Measurements from ENCODE around the gene GCDH. TPM values are rescaled to one million over a fixed set of nuclear protein-coding genes. Genes with fewer than 3 reads are reported as not detected.

The GCDH gene
- total and polyA plus RNA-seq, 2 of the 8 experiments (the other 6 are each of a cell fraction or from before 2014, with no cell fraction given): 67.3 to 89.4 TPM

GRCh38 chr19:12921047-12921446, 30.1 kb downstream of the GCDH start:
- Histone ChIP-seq H3K9me3 (ENCODE audit: insufficient read depth in 2 of 2, low read depth in 1 of 2, low read length in 1 of 2) (peaks cover 2 to 9% of the 10 kb centered on the region in 2 experiments; a peak in 1 of 4 replicates), H2AK5ac (ENCODE audit: low read depth, low read length) (no peak overlapping the region), H3K23ac (ENCODE audit: insufficient read length) (no peak overlapping the region), H2BK15ac (ENCODE audit: low read length) (no peak overlapping the region), H3K79me2 (ENCODE audit: control insufficient read depth in 1 of 2, insufficient read depth in 2 of 2, low read length in 2 of 2) (no peaks in the 10 kb centered on the region), H3K79me1 (ENCODE audit: low read depth, low read length) (no peaks in the 10 kb centered on the region), H4K8ac (ENCODE audit: extremely low read depth, insufficient read depth, low read length) (no peak overlapping the region), H2BK20ac (ENCODE audit: low read length) (no peak overlapping the region), H3K9ac (replicated peaks in 1 of 4; ENCODE audit: extremely low read depth in 1 of 4, low read depth in 3 of 4, low read length in 3 of 4) (no peak overlapping the region), H4K5ac (ENCODE audit: insufficient read length, low read depth, low read length) (no peak overlapping the region), H3K4me3 (ENCODE audit: extremely low read depth in 1 of 4, insufficient read depth in 2 of 4, low read depth in 3 of 4, low read length in 4 of 4) (no peak overlapping the region), H4K91ac (replicated peaks; ENCODE audit: insufficient read length, low read length) (no peak overlapping the region), H3K14ac (ENCODE audit: insufficient read length) (no peak overlapping the region), H3K36me3 (ENCODE audit: control insufficient read depth in 2 of 4, insufficient read depth in 4 of 4, low read length in 3 of 4) (peaks cover 18 to 36% (median 28%) of the 10 kb centered on the region in 4 experiments; a peak in 7 of 8 replicates), H4K20me1 (replicated peaks in 1 of 2; ENCODE audit: control insufficient read depth in 1 of 2, insufficient read depth in 2 of 2, low read length in 2 of 2) (peaks cover 0 to 3% of the 10 kb centered on the region in 2 experiments), H2BK5ac (ENCODE audit: low read depth, low read length) (no peak overlapping the region), H3K27ac (ENCODE audit: low read depth, low read length) (no peak overlapping the region), H2AFZ (ENCODE audit: low read length) (no peak overlapping the region), H2BK12ac (ENCODE audit: low read depth, low read length) (no peak overlapping the region), H3K4me1 (replicated peaks in 1 of 4; ENCODE audit: control insufficient read depth in 3 of 4, insufficient read depth in 4 of 4, low read length in 3 of 4) (peaks cover 0 to 2% (median 0%) of the 10 kb centered on the region in 4 experiments; a peak in 1 of 7 replicates), H3K18ac (ENCODE audit: extremely low read depth, low read length) (no peak overlapping the region), H3K27me3 (replicated peaks in 1 of 4; ENCODE audit: control insufficient read depth in 3 of 4, extremely low read depth in 1 of 4, insufficient read depth in 3 of 4, low read length in 3 of 4) (peaks cover 6 to 12% (median 11%) of the 10 kb centered on the region in 4 experiments), H2BK120ac (replicated peaks; ENCODE audit: low read depth, low read length) (no peak overlapping the region), H3K23me2 (ENCODE audit: low read depth, low read length) (no peaks in the 10 kb centered on the region), H3K4ac (replicated peaks; ENCODE audit: insufficient read length, low read depth, low read length) (no peak overlapping the region), H3K4me2 (ENCODE audit: insufficient read depth in 1 of 2, low read depth in 2 of 2, low read length in 2 of 2) (no peak overlapping the region), H3K56ac (replicated peaks; ENCODE audit: insufficient read length, low read depth, low read length) (no peak overlapping the region)
- WGBS, 2 experiments (ENCODE audit: extremely low coverage in 1 of 2, insufficient coverage in 1 of 2, insufficient read length in 1 of 2, insufficient replicate concordance in 2 of 2, low coverage in 1 of 2, low lambda C conversion rate in 2 of 2, missing lambda C conversion rate in 1 of 2): 93% methylated on average over 3 of the region's 3 CpGs; no CpG with 5 or more reads in 1 of the 2 experiments
- no peak for DNase-seq (ENCODE audit: low read depth in 1 of 2, low spot score in 2 of 2)
- FAIRE-seq: no peak
- ChIA-PET POLR2A (ENCODE audit: partially characterized antibody) (interaction anchor here (0.7 to 13.9 kb wide), 15 partner anchors 8 to 48 kb away, joined by 3 to 180 read pairs (median 6); partner anchors contain the start of genes CALR, DNASE2, FARSA and GADD45GIP1), CTCF (ENCODE audit: partially characterized antibody) (interaction anchor here (0.6 kb wide), 1 partner anchor 56 kb away, joined by 5 read pairs; no protein-coding TSS in a partner anchor)
- TF ChIP-seq ZNF274 (IDR thresholded peaks at IDR 0.05; ENCODE audit: borderline replicate concordance, extremely low read depth, low read length): no peak
- no peak for TF ChIP-seq RBBP5 (IDR thresholded peaks at IDR 0.05; ENCODE audit: borderline replicate concordance, low read depth, low read length)
- TF ChIP-seq EZH2 (IDR thresholded peaks at IDR 0.05; ENCODE audit: low read depth, low read length, severe bottlenecking): no peak
- TF ChIP-seq ASH2L (IDR thresholded peaks at IDR 0.05; ENCODE audit: low read length): no peak
- TF ChIP-seq MAX (IDR thresholded peaks at IDR 0.05): no peak
- no peak for TF ChIP-seq MAFK (IDR thresholded peaks at IDR 0.05; ENCODE audit: low read depth, low read length)
